GM12872 (cell line): ENCODE results near the gene KCNF1.

Experiments
- CTCF ChIP-seq: IDR thresholded peaks from 3 replicates; pipeline ENCODE4 v1.5.1; 2011; ENCODE audit warnings: low read depth, mild to moderate bottlenecking, low read length, moderate library complexity; ENCODE audit not compliant: insufficient read depth

Gene KCNF1

GRCh38 chr2:10934308-10934978 lies 22.7 kb downstream of the KCNF1 start:
- TF ChIP-seq CTCF = no peak

DNA sequence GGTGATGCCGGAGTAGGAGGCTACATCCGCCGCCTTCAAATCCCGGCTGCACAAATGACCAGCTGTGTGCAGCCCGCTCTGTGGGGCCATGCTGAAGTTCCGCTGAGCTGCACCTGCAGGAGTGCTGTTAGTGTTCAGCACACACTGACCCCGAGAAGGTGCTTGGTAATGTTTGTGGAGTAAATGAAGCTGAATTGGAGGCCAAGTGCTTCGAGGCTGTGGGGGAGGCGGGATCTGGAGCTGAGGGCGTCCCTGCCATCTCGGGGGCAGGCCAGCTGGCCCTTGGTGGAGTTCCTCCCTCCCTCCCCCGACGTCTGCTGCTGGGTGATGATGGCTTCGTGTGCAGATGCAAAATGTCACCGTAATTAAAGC lies 23.2 kb downstream of the KCNF1 start:
- no peak for TF ChIP-seq CTCF

DNA sequence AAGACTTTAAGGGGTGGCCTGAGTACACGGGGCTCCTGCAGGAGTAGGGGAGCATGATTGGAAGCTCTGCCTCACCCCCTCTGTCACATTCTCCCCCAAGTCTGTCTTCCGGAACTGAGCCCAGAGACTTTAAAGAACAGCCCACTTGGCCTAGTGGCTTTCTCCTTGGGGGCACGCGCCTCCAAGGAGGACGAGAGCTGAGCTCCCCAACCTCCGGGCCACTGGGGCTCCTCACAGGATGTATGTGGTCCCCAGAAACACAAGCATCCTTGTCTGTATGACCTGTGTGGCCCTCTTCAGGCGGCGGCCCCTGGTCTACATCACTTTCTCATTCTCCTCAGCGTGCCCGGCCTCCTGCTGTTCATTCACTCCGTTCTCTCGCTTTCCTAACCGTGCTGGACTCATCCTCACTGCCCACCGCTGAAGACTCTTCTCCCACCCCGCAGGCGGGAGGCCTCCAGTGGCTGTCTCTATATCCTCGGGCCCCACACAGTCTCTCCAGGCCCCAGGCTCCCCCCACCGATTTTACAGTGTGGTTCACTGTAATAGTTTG lies 23.7 kb downstream of the KCNF1 start:
- no peak for TF ChIP-seq CTCF

DNA sequence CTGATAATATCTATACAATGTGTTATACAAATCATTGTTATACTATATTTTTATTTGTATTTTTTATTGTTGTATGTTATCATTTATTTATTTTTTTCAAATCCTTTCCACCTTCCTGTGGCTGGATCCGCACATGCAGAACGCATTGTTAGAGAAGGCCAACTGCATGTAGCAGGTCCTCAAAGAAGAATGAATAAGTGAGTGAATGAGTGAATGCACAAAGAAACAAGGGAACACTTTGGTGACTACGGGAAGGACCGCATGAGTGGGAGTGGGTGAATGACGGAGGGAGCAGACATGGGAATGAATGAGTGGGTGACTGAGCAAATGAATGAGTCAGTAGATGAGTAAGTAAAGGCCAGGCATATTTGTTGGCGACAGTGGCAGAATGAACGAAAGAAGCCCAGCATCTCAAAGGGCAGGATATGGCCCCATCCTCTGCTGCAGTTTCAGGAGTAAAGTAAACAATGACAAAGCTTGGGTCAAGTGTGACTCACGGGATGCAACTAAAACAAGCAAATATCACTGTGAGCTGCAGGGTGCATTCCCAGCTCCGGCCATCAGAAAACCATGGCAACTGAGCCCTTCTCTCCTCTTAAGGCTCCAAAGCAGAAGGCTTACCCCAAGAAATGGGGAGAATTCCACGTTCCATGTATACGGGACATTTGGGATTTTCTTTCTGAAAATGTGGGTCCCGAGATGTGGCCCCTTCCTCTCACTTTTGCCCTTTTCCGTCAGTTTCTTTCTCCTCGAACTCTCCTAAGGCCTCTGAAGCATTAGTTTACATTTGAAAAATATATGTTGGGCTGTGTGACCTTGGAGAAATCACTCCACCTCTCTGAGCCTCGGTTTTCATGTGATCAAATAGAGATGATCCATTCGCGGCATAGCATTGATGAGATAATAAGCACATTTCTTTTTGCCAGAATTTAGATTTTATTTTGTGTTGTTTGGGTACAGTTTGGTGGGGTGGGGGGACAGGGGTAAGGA lies 24.5 kb downstream of the KCNF1 start:
- TF ChIP-seq CTCF = no peak

DNA sequence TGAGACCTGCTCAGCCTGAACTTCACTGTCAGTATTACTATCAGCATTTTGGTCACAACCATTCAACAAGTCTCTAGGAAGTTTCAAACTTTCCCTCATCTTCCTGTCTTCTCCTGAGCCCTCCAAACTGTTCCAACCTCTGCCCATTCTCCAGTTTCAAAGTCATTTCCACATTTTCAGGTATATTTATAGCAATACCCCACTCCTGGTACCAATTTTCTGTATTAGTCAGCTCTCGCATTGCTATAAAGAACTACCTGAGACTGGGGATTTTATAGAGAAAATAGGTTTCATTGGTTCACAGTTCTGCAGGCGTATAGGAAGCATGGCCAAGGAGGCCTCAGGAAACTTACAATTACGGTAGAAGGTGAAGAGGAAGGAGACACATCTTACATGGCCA lies 27.3 kb downstream of the KCNF1 start:
- no peak for TF ChIP-seq CTCF

DNA sequence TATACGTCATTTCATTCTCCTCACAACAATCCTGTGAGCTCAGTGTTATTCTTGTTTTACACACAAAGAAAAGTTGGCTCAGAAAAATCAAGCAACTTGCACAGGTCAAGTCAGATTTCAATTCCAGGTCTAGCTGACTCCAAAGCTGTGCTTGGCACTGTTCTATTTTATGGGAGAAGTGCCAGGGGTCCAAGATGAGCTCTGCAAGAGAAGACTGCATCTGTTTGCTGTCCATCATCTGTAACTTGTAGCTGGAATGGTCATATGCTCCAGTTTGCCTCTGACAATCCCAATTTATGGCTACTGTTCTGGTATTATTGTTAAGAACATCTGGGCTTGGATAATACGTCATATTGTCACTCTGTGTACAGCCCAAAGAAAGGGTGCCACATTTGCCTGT lies 28.9 kb downstream of the KCNF1 start:
- no peak for TF ChIP-seq CTCF

- TF ChIP-seq CTCF = no peak
These were observed 29.6 kb downstream of the KCNF1 start for GRCh38 chr2:10941383-10941782.
